ENCODE data around the gene SPTAN1. TPM values are rescaled to one million over a fixed set of nuclear protein-coding genes. Genes with fewer than 3 reads are reported as not detected.

The SPTAN1 gene
- total RNA-seq, 2 experiments from 2014 or later: 162 to 166 TPM

GRCh38 chr9:128550770-128551656 lies 1.4 kb upstream of the SPTAN1 start:
- ChIA-PET POLR2A (interaction anchor here (0.6 to 1.9 kb wide), 8 partner anchors 7 to 480 kb away, joined by 3 to 12 read pairs (median 4); partner anchors contain the start of genes GLE1, GOLGA2 and SWI5), CTCF (interaction anchor here (0.9 kb wide), 1 partner anchor 112 kb away, joined by 3 read pairs; no protein-coding TSS in a partner anchor)

GRCh38 chr9:128551657-128552152 lies 682 bp upstream of the SPTAN1 start:
- CTCF ChIA-PET: interaction anchor here (0.9 to 1.5 kb wide), 3 partner anchors 24 to 622 kb away, joined by 3 to 4 read pairs (median 3); no protein-coding TSS in a partner anchor
- POLR2A ChIA-PET: interaction anchor here (0.5 to 1.6 kb wide), 6 partner anchors 8 to 360 kb away, joined by 3 to 6 read pairs (median 4); partner anchors contain the start of genes CIZ1 and GLE1

DNA sequence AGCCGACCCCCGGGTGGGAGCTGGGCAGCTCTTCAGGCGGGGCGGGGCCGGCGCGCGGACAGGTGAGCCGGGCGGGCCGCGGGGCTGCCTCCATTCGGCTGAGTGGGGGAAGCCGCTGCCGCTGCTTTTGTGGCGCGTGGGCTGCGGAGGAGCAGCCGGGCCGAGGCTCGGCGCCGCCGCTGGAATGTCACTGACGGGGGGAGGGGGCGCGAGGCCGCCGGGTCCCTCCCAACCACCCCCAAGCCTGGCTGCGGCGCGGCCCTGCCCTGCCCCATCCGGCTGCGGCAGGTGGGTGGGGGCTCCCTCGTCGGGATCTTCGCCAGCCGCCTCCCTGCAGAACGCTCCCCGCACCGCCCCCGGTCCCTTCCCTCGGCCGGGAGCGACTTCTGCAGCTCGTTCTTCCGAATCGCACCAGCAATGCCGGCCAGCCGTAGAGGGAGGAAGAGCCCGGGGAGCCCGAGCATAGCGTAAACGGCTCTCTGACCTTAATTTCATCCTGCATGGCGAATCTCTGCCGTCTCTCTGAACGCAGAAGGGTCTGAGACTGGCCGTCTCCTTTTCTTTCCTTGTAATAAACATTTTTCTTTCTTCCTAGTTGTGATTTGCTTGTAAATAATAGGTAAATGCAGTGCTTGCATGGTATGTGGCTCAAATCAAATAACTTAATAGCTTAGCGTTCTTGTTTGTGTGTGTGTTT lies 505 bp downstream of the SPTAN1 start:
- ChIA-PET POLR2A (interaction anchor here (0.6 to 1.6 kb wide), 7 partner anchors 9 to 218 kb away, joined by 3 to 4 read pairs (median 4); partner anchors contain the start of gene GLE1), CTCF (interaction anchor here (0.8 to 1.5 kb wide), 4 partner anchors 9 to 621 kb away, joined by 3 to 4 read pairs (median 3); no protein-coding TSS in a partner anchor)

DNA sequence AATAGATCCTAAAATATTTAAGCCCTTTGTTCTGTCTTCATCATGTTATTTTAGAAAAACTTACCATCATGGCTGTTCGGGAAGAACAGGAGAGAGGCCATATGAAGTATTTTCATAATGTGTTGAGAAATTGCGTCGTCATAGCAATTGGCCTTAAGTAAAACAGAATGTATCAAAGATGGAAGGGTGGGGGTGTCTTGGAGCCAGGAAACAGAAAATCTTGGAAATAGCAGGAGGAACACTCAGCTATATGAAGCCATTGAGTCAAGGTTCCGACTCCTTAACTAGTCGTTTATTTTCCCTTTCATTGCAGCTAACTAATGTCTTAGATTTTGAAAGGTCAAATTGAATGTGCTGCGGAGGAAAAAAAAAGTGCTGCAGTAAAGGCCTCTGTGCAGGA lies 1.3 kb downstream of the SPTAN1 start:
- ChIA-PET POLR2A (interaction anchor here (1.0 kb wide), 1 partner anchor 34 kb away, joined by 3 read pairs; no protein-coding TSS in a partner anchor), CTCF (interaction anchor here (0.9 to 1.5 kb wide), 2 partner anchors 8 to 115 kb away, joined by 3 read pairs; no protein-coding TSS in a partner anchor)

GRCh38 chr9:128554155-128554862 lies 1.9 kb downstream of the SPTAN1 start:
- ChIA-PET POLR2A (no interaction called here), CTCF (interaction anchor here (0.9 kb wide), 1 partner anchor 115 kb away, joined by 3 read pairs; no protein-coding TSS in a partner anchor)

DNA sequence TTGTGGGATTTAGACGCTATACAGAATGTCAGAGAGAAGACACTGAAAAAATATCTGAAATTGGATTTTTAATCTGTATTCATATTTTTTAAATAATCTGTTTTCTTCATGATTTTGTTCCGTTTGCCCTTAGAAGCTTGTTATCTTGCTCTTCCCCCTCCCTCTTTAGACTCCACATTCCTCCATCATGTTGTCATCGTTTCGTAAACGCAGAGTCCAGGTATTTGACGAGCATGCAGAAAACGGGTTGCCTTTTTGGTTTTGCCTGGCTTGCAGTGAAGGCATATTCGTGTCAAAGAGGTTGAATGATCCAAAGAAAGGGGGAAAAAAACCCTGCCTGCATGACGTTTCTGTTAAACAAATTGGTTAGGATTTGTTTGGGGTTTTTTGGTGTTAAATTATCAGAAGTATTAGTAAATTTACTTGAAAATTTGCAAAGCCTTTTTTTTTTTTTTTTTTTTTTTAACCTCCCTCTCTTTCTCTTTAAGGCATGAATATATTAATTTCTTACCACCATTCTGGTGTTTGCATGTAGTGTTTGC lies 2.9 kb downstream of the SPTAN1 start:
- ChIA-PET POLR2A (interaction anchor here (0.6 kb wide), 1 partner anchor 134 kb away, joined by 3 read pairs; no protein-coding TSS in a partner anchor), CTCF (no interaction called here)

GRCh38 chr9:128556276-128556675 lies 3.9 kb downstream of the SPTAN1 start:
- POLR2A ChIA-PET: no interaction called here
- CTCF ChIA-PET: no interaction called here

DNA sequence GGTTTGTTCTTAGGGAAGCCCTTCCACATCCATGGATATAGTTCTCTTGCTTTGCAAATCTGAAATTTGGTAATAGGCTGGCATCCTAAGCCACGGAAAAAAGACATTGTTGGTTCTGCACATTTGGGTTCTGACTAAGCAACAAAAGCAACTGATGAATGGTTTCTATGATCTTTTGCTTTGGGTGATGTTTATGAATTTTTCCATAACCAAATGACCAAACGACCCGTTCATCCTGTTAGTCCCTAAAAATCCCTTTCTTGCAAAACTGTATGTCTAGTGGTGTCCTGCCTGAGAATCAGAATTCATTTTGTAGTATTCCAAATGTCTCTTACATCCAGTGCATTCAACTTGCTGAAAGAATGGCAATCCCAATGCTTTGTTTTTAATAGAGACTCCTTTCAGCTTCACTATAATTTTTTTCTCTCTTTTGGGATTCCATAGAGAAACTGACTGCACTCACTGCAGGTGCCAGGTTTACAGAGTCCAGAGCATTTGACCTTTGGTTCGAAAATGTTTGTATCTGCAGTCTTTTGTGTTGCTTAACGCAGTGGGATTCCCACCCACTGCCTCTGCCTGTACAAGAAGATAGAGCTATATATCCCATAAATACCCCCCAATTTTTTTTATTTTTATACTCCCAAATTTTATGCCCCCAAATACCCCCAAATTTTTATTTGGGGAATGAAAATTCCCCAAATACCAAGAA lies 4.7 kb downstream of the SPTAN1 start:
- POLR2A ChIA-PET: no interaction called here

GRCh38 chr9:128558431-128559310 lies 6.3 kb downstream of the SPTAN1 start:
- POLR2A ChIA-PET: interaction anchor here (2.0 kb wide), 1 partner anchor 8 kb away, joined by 5 read pairs; no protein-coding TSS in a partner anchor
- CTCF ChIA-PET: no interaction called here

More for the DNA sequence above, 4.7 kb downstream of the SPTAN1 start:
- CTCF ChIA-PET: no interaction called here

DNA sequence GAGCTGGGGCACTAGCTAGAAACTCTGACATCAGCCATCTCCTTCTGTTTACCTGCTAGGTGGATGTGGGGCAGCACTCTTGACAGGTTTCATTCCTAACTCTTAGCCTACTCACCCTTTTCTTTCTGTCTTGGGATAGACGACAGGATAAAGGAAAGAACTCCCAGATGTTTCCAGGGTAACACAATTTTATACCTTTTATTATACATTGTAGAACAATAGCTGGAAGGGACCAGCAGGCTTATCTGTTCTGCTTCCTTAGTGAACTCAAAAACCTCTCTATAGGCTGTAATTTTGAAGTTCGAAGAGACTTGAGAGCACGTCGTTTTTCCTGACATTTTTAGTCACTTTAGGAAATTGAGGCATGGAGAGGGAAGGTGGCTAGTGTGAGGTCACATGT lies 13.2 kb downstream of the SPTAN1 start:
- ChIA-PET POLR2A (interaction anchor here (0.7 kb wide), 1 partner anchor 13 kb away, joined by 4 read pairs; no protein-coding TSS in a partner anchor), CTCF (interaction anchor here (0.8 kb wide), 1 partner anchor 8 kb away, joined by 3 read pairs; no protein-coding TSS in a partner anchor)

DNA sequence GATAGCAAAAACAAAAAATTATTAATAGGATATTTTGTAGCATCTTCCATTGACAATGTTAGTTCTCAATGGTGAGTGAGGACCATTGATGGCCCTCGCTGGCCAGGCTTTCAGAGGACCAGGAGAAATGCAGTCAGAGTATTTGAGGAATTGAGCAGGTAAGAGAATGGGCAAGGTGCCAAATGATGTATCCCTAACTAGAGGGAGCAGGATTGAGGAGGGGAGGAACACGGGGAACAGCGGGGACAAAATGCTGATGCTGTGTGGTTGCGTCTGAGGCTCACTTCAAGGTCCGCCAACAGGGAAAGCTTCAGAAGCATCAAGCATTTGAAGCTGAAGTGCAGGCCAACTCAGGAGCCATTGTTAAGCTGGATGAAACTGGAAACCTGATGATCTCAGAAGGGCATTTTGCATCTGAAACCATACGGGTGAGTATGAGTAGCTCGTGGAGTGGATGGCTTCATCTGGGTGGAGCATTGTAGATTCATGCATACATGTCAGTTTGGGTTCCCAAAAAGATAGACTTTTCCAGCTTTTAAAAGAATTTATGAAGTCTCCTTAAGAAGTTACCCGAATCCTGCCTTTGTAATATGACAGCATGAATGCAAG lies 16.2 kb downstream of the SPTAN1 start:
- POLR2A ChIA-PET: interaction anchor here (1.1 kb wide), 1 partner anchor 8 kb away, joined by 3 read pairs; no protein-coding TSS in a partner anchor
- CTCF ChIA-PET: no interaction called here

DNA sequence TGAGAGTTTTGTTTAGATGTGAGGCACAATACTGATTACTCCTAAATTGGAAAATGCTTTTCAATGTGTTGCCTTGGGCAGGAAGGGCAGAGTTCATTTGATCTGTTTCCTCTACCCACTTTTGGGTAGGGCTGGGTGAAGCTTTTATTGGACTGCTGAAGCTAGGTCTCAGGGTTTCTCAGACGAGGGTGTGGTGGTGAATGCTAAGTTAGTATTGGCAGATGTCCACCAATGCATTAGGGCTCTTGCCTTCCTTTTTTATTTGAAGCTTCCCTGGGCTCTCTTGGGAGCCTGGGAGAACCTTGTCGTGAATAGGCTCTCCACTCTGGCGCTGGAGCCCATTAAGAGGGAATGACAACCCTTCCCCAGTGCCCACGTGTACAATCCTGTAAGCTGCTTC lies 23.1 kb downstream of the SPTAN1 start:
- POLR2A ChIA-PET: interaction anchor here (1.3 kb wide), 1 partner anchor 23 kb away, joined by 4 read pairs; the partner anchor contains the start of gene SPTAN1
- CTCF ChIA-PET: interaction anchor here (1.5 kb wide), 1 partner anchor 23 kb away, joined by 4 read pairs; the partner anchor contains the start of gene SPTAN1

DNA sequence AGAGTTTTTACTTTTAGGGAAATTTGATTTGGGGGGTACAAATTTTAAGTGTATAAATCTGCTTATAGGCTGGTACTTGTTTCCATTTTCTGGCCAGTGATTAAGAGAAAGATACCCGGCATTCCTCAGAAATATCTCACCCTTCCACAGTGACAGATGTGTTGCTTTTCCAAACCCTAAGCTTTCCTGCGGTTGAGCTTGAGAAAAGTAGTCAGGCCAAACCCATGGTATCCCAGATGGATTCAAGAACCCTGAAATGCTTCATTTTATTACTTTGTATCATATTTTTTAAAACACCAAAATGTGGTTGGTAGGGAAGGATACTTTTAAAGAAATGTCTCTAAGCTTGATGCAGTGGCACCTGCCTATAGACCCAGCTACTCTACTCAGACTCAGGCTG lies 23.5 kb downstream of the SPTAN1 start:
- ChIA-PET POLR2A (no interaction called here), CTCF (interaction anchor here (1.5 kb wide), 1 partner anchor 23 kb away, joined by 4 read pairs; the partner anchor contains the start of gene SPTAN1)

DNA sequence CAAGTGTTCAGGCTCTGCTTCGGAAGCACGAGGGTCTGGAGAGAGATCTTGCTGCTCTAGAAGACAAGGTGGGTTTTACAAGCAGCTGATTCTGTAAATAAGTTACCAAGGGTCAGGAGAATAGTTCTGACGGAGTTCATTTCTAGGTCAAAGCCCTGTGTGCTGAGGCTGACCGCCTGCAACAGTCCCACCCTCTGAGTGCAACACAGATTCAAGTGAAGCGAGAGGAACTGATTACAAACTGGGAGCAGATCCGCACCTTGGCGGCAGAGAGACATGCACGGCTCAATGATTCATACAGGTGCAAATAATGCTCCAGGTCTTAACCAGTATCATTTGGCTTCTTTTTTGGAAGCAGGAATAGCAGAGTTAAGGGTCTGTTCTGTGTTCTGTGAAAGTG lies 24.8 kb downstream of the SPTAN1 start:
- ChIA-PET CTCF (no interaction called here), POLR2A (no interaction called here)

DNA sequence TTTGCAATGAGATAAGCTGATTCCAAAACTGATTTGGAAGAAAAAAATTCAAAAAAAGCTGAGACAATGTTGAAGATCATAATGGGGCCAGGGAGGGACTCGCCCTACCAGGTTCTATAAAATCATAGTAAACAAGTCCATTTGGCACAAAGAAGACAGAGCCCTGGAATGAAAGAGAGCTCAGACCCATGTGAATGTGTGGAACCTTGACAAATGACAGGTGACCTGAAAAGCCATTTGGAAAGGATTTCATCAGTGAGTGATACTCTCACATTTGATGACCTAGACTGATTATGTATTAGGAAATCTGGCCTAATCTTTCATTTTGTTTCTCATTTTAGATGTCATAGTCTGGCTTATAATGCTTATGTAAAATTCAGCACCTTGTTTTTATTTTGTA lies 26.8 kb downstream of the SPTAN1 start:
- ChIA-PET CTCF (no interaction called here), POLR2A (interaction anchor here (0.5 kb wide), 1 partner anchor 235 kb away, joined by 3 read pairs; no protein-coding TSS in a partner anchor)

DNA sequence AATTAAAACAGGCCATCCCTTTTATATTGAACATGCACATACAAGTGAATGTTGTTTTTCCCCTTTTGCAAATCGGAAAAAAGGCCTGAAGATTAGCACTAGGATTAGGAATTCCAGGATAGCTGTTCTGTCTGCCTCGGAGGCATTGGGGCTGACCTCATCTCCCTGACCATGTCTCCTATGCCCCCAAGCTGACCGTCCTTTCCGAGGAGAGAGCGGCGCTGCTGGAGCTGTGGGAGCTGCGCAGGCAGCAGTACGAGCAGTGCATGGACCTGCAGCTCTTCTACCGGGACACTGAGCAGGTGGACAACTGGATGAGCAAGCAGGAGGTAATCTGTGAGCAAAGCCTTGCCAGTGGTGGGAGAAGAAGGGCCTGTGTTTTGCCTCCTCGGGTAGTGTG lies 28.3 kb downstream of the SPTAN1 start:
- POLR2A ChIA-PET: interaction anchor here (0.6 kb wide), 1 partner anchor 20 kb away, joined by 3 read pairs; no protein-coding TSS in a partner anchor
- CTCF ChIA-PET: interaction anchor here (1.2 kb wide), 1 partner anchor 342 kb away, joined by 3 read pairs; no protein-coding TSS in a partner anchor
